Breast epithelium (tissue), 3 donors: Measurements from ENCODE around the gene IP6K3.

Source experiments
- POLR2A ChIP-seq: fragments of 450-650 bp; IDR thresholded peaks from one replicate; pipeline ENCODE4 v1.6.1; 2016; ENCODE audit warnings: antibody characterized with exemption, mild to moderate bottlenecking, moderate library complexity
- POLR2AphosphoS5 ChIP-seq, 3 donors: sonication (generic); formaldehyde crosslinking; IDR thresholded peaks; one replicate each; pipeline ENCODE4 v1.6.1; 2017; ENCODE audit warnings: antibody characterized with exemption in 3 of 3
- TF ChIP-seq, protein P1 (sequence below), 3 donors: fragments of 450-650 bp; IDR thresholded peaks; one replicate each; pipeline ENCODE4 v1.5.1; 2016 to 2017; ENCODE audit warnings: antibody characterized with exemption in 3 of 3, mild to moderate bottlenecking in 3 of 3, moderate library complexity in 3 of 3

DNA sequence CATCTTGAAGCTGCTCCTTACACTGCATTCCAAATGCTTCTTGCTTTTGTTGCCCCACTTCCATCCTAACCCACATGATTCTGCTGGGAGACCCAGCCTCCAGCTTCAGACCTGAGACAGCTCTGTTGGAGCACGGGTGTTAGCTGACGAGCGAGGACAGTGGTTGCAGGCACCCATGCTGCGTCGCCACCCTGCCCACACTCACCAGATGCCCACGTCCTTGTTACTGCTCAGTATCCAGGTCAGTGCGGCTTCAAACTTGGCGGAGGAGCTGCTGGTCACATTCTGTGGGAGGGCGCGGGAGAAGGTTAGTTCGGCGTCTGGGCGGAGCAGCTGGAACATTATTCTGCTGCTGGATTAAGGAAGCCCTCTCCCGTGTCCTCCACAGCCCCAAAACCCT, 33.2 kb upstream of the IP6K3 start:
- TF ChIP-seq POLR2A (no peak), POLR2AphosphoS5 (IDR thresholded peaks at IDR 0.05) (no peak)
- TF ChIP-seq, protein P1, sequence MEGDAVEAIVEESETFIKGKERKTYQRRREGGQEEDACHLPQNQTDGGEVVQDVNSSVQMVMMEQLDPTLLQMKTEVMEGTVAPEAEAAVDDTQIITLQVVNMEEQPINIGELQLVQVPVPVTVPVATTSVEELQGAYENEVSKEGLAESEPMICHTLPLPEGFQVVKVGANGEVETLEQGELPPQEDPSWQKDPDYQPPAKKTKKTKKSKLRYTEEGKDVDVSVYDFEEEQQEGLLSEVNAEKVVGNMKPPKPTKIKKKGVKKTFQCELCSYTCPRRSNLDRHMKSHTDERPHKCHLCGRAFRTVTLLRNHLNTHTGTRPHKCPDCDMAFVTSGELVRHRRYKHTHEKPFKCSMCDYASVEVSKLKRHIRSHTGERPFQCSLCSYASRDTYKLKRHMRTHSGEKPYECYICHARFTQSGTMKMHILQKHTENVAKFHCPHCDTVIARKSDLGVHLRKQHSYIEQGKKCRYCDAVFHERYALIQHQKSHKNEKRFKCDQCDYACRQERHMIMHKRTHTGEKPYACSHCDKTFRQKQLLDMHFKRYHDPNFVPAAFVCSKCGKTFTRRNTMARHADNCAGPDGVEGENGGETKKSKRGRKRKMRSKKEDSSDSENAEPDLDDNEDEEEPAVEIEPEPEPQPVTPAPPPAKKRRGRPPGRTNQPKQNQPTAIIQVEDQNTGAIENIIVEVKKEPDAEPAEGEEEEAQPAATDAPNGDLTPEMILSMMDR (IDR thresholded peaks at IDR 0.05), result no peak
